GM21528 (cell line): ENCODE measurements around the gene DNAH11.
"Not testable (repeated sequence)": the region's sequence is repeated elsewhere in the genome, so short reads cannot be mapped to it uniquely, and the experiment has no call there.

Experiments used
- ATAC-seq: cut with Tn5 transposase; IDR thresholded peaks from one replicate; pipeline ENCODE4 v1.9.1; 2021; ENCODE audit warnings: mild to moderate bottlenecking, moderate library complexity; ENCODE audit not compliant: unreplicated experiment, low FRiP score

Gene DNAH11

DNA sequence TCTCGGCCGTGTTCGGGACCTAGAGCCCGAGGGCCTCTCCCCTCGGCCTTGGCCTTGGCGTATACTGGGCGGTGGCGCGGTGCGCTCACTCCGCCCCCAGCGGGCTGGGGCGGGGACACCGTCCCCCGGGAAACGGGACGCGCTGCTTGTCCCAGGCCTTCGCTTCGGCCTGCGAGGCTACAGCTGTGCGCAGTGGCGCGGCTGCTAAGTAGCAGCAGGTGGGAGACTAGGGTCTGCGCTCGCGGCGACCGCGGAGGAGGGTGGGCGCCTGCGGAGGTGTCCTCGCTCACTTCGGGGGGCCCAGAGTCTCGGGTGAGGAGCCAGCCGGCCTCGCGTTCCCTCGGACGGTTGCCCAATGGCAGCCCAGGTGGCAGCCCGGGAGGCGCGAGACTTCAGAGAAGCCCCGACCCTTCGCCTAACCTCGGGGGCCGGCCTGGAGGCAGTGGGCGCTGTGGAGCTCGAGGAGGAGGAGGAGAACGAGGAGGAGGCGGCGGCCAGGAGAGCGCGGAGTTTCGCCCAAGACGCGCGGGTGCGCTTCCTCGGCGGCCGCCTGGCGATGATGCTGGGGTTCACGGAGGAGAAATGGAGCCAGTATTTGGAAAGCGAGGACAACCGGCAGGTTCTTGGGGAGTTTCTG lies at the start of gene DNAH11:
Gene DNAH11, plus strand, starts transcription at position 149 of the 637 bp plus-strand sequence. Its CDS starts 207 bp downstream, at position 356.
- ATAC-seq, result no peak

DNA sequence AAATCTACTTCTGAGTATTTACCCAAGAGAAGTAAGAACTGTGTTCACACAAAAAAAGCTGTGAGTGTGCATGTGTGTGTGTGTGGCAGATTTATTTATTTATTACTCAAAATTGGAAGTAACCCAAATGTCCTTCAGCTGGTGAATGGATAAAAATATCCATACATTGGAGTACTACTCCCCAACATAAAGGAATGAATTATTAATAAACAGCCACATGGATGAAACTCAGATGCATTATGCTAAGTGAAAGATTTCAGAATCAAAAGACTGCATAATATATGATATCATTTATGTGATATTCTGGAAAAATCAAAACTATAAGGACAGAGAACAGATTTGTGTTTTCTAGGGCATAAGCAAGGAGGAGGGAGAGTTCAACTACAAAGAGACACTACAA lies 47.1 kb upstream of the DNAH11 start:
- no peak for ATAC-seq

GRCh38 chr7:21497072-21497471 lies 45.8 kb upstream of the DNAH11 start:
- no peak for ATAC-seq

GRCh38 chr7:21500117-21500832 lies 42.6 kb upstream of the DNAH11 start:
- ATAC-seq, result no peak

- no peak for ATAC-seq
Observed at GRCh38 chr7:21504021-21504420, 38.8 kb upstream of the DNAH11 start.

- no peak for ATAC-seq
Observed at GRCh38 chr7:21507627-21508343, 35.1 kb upstream of the DNAH11 start.

DNA sequence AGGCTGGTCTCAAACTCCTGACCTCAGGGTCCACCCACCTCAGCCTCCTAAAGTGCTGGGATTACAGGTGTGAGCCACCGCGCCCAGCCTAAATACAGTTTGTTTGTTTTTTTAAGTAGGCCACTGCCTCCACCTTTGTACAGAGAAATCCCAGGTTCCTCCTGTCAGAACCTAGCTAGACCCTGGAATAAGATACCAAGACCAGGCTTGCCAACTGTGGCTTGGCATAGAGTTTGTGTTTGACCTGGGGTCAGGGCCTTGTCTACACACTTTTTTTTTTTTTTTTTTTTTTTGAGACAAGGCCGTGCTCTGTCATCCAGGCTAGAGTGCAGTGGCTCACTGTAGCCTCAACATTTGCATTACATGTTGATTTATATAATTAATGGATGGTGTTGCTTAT lies 34.3 kb upstream of the DNAH11 start:
- ATAC-seq, result no peak

GRCh38 chr7:21514062-21514461 lies 28.8 kb upstream of the DNAH11 start:
- ATAC-seq, result no peak

GRCh38 chr7:21524680-21525079 lies 18.2 kb upstream of the DNAH11 start:
- ATAC-seq, result no peak

GRCh38 chr7:21526007-21526406 lies 16.8 kb upstream of the DNAH11 start:
- no peak for ATAC-seq

- no peak for ATAC-seq
Observed at GRCh38 chr7:21526448-21526847, 16.4 kb upstream of the DNAH11 start.

- not testable (repeated sequence) for ATAC-seq
Observed at GRCh38 chr7:21532485-21532884, 10.4 kb upstream of the DNAH11 start.

DNA sequence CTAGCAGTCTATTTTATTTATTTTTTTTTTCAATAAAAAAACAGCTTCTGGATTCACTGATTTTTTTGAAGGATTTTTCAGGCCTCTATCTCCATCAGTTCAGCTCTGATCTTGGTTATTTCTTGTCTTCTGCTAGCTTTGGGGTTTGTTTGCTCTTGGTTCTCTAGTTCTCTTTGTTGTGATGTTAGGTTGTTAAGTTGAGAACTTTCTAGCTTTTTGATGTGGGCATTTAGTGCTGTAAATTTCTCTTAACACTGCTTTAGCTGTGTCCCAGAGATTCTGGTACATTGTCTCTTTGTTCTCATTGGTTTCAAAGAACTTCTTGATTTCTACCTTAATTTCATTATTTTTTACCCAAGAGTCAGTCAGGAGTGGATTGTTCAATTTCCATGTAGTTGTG lies 9.2 kb upstream of the DNAH11 start:
- not testable (repeated sequence) for ATAC-seq

GRCh38 chr7:21536445-21537118 lies 6.3 kb upstream of the DNAH11 start:
- ATAC-seq, result not testable (repeated sequence)

DNA sequence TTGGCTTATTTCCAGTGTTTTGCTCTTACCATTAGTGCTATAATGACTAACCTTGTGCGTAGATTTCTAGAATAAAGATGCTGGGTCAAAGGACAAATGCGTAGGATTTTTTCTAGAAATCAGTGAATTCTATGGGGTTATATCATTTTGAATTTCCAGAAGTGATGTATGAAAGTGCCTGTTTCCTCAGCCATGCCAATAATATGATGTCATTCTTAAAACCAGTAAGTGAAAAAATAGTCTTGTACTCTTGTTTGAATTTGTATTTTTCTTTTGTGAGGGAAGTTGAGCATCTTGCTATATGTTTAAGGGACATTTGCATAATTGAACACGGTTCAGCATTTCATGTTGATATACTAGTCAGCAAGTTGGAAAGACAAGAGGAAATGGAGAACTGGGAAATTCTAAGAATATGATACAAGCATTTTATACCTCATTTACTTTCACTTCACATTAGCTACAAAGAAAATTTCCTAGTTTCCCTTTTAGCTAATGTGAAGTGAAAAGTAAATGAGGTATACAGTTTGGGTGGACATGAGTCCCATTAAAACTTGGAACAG lies 3.8 kb upstream of the DNAH11 start:
- no peak for ATAC-seq

DNA sequence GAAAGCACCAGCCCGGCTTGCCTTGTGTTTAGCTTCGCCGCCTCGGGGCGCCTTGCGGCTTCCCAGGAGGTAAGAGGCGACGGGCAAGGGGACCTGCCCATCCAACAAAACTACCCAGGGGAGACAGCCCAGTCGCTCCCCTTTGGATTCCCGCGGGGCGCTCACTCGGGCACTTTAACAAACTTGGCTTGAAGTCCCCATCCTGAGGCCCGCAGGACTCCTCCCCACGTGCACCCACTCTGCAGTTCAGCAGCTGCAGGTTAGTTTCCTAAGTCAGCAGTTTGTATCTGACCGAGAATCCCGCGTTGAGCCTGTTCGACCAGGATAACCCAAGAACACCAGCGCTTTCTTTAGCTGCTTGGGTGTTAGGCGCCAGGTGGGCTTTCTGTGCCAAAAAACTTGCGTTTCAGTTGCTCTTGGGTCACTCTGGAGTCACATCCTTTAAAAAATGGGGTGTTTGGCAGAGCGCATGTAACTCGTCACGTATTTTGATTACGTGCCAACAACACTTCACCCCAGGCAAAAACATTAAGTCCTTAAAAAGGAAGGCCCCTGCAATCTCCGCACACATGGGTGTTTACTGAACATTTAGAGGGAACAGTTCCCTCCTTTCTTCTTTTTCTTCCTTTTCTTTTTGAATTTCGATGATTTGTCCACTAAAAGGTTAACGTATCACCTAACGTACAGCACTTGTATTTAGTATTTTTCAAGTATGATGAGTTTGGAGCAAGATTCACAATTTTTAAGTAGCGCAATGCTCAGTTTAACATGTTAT lies 876 bp downstream of the DNAH11 start:
- ATAC-seq, result no peak

GRCh38 chr7:21544303-21544656 lies 1.4 kb downstream of the DNAH11 start:
- no peak for ATAC-seq

DNA sequence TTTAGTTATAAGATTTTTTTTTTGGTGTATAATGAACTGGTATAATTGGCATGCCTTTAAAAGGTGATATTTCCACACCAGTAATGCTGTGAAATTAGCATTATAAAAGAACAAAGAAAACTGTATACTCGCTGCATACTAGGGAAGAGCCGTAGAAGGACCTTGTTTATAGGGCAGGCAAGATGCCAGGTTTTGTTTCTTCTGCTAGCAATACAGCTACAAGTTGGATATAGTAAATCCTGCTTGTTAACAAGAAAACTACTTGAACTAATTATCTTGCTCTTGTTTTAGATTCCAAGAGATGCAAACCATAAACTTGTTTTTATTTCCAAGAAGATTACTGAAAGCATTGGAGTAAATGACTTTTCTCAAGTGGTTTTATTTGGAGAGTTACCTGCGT lies 1.9 kb downstream of the DNAH11 start:
- no peak for ATAC-seq

GRCh38 chr7:21547501-21547900 lies 4.7 kb downstream of the DNAH11 start:
- ATAC-seq, result no peak

DNA sequence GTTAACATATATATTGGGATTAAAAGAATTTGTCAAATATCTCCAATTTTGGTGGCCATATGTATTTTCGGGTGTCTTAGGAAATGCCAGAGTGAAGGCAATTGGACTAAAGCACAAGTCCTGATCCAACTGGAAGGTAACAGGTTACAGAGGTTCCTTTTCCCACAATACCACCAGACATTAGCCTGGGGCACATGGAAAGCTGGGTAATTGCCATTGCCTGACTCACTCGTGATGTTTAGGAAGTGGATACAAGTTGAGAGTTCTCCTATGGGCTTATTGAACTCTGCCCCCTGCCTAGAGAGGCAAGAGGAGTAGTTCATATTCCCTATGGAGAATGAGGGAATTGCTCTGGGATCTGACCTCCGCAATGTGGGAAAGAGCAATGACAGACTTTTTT lies 5.7 kb downstream of the DNAH11 start:
- no peak for ATAC-seq
